Measurements from ENCODE around the gene ACTL10.

The ACTL10 gene

DNA sequence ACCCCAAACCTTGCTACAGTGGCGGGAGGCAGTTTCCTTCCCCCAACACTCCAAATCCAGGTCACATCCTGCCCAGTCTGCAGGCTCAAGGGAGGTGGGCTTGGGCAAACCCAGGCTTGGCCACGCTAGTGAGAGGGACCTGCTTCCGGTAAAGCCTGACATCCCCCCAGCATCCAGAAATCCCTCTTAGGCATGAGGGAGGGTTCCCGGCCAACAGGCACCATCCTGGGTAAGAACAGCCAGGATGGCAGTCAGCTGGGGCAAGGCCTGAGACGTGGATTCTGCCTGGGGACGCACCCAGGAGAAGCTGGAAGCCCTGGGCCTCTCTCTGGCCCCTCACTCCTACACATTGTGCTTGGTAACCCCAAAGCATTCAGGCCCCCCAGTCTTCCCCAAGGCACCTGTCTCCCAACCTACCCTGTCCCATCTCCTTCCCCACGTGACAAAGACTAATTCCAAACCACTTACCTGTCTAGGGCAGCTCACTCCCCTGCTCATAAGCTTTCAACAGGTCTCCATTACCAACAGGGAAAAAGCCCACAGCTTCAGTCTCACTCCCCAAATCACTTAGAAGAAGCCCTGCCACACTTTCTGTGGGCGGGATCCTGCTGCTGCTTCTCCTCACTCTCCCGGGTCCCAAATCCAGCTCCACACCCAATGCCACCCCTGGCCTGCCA lies 2.5 kb upstream of the ACTL10 start:
- no peak for DNase-seq

DNA sequence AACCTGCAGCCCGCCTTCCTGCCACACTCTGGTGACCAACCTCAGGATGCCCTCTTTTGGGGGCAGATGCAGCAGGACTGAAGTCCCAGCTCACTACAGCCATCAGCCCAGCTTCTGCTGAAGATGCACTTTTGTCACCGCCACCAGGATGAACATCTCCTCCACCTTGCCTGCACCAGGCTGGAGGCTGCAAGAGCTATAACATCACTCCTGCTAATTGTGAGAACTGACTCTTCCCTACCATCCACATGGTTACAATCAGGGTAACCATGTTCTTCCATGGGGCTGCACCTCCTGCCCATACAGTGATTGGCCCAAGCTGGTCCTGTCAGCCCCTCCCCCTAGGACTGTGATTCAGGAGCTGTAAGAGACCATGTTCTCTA lies 2.0 kb upstream of the ACTL10 start:
- no peak for DNase-seq

DNA sequence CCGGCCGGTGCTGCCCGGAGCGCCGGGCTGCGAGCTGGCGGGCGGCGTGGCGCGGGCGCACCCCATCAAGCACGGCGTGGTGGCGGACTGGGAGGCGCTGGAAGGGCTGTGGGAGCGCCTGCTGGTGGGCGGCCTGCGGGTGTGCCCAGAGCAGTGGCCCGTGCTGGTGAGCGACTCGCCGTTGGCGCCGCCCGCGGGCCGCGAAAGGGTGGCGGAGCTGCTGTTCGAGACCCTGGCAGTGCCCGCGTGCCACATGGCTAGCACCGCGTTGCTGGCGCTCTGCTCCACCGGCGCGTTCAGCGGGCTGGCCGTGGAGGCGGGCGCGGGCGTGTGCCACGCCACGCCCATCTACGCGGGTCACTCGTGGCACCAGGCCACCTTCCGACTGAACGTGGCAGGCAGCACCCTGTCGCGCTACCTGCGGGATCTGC lies 517 bp downstream of the ACTL10 start:
- DNase-seq = peak in 1 of 2 donors; percentile 70

DNA sequence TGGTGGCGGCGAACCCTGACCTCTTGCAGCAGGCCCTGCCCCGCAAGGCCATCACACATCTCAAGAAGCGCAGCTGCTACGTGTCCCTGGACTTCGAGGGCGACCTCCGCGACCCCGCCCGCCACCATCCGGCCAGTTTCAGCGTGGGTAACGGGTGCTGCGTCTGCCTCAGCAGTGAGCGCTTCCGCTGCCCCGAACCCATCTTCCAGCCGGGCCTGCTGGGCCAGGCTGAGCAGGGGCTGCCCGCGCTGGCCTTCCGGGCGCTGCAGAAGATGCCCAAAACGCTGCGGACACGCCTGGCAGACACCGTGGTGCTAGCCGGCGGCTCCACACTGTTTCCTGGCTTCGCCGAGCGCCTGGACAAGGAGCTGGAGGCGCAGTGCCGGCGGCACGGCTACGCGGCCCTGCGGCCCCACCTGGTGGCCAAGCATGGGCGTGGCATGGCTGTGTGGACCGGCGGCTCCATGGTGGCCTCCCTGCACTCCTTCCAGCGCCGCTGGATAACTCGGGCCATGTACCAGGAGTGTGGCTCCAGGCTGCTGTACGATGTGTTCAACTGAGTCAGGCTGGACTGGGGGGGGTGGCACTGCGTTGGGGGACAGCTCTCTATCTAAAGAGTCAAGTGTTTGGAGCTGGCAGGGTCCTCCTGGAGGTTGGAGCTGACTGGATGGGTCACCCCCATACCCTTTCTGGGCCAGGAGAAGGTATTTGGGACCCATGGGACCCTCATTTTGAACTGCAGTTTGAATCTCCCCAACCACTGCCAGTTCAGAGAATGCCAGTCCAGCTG lies 1.1 kb downstream of the ACTL10 start:
- DNase-seq = peak in 1 of 2 donors; percentile 74

DNA sequence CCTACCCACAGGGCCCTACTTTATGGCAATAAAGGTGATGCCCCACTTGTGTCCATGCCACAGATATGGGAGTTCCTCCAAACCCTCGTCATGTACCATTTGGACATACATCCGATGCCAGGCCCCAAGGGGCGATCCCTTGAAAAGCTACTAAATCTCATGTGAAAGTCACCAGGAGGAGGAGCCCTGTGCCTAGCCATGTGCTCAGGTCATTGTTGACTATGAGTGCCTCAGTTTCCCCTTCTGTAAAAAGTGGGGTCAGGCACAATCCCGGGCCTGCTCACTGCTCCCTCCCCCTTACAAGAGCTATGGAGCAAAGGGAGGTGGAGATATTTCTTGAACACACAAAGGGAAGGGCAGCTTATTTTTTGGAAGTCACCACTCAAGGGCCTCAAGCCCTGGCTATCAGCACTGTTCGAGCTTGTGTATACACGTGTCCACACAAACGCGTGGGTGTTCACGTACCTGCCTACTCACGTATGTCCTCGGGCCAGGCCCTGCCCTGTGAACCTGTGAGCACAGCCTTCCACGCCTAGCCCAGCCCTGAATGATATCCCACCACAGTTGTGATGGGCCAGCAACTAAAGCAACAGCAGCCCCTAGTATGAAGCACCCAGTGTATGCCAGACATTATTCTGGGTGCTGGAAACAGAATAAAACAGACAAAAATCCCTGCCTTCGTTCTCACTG lies 1.9 kb downstream of the ACTL10 start:
- no peak for DNase-seq

DNA sequence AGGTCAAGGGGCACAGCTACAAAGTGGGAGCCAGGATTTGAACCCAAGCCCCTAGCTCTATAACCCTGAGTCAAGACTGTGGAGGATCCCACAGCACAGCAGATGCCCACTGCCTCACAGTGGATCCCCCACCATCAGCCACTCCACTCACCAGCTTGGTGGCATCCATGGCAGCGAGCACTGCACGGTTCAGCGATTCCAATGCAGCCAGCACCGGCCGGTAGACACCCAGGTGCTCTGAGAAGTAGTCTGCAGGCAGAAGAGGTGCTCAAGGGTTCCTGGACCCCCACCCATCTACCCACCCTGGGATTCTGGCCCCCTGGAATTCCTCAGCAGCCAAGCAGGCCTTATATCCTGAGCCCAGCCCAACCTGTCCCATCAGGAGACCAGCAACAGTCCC lies 2.5 kb downstream of the ACTL10 start:
- DNase-seq = no peak

DNA sequence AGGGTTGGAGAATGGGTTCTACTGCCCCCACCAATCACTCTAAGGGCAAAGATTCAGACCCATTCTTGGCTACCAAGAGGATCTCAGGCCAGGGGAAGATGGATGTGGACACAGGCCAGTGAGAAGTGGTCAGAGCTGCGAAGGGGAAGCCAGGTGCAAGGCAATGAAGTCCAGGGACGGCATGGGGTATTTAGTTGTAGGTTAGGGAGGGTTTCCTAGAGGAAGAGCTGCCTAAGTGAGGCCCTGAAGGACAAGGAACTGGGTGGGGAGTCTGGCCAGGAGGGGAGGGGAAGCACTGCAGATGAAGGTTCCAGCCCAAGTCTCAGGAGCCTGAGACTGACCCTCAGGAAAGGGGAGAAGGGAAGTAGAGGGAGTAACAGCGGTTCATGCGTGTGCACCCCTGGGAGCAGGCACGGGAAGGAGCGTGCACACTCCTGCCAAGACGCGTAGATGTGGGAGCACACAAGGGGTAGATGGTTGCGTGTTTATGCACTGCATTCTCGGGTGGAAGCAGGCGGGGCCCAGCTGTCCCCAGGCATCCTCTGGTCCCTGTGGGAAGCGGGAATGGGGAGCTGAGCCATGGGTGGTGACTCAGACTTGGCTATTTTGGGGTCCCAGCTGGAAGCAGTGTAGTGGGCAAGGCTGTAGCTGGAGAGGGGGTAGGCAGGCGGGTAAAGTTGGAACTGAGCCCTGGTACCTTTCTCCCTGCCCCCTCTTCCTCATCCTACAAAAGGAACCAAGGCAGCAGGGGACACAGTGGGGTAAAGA lies 3.3 kb downstream of the ACTL10 start:
- peak in 1 of 2 donors; percentile 18 for DNase-seq

DNA sequence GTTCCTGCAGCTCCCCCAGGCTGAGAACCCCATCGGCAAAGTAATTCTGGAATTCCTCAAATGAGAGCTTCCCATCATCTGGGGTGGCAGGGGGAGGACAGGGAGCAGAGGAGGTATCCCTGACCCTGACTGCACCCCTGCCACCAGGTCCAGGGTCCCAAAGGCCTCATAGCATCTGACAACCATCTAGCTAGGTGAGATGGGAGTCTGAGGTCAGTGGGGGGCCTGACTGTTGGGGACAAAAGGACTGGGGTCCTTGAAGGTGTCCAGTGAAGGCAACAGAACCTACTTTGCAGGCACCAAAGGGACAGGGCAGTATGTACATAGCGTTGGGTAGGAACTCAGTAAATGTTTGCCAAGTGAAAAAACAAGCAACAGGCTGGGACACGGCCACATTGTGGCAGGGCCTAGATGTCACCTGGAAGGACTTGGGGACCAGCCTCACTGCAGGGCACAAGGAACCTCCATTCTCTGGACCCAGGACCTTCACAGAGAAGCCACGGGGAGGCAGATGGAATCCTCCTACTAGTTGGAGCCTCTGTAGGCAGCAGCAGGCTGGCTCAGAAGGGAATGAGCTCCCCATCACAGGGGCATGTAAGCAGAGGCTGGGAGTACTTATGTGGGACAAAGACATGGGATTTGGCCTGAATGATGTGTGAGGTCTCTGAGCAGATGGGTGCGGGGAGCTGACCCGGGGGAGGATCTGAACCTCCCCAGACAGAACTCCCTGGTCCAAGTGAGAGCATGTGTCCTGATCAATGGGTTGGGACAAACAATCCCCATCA lies 4.2 kb downstream of the ACTL10 start:
- no peak for DNase-seq

DNA sequence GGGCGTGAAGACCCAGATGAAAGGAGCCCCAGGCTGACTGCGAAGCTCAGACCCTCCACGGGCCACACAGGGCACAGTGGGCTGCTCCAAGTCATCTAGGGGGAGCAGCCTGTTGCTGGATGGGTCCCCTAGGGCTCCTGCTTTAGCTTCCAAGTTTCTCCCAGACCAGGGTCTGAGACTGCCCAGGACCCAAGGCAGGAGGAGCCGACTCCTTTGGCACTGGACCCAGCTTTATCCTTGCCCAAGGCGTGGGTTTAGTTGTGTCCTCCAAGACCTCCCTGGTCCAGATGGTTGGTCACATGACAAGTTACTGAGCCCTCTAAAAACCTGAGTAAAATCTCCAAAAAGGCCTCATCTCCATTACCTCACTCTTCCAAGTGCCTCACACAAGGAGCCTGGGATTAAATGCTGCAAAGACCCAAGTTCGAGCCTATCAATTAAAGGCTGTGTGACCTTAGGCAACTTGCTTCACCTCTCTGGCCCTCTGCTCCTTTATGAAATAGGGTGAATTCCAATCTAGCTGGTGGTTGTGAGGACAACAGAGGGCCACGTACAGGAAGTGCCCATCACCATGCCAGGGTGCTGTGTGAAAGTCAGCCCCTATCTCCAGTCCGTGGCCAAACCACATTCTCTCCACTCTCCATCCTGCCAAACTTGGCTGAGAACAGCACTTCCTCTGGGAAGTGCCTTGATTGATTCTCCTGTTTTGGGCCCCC lies 5.0 kb downstream of the ACTL10 start:
- DNase-seq = no peak

DNA sequence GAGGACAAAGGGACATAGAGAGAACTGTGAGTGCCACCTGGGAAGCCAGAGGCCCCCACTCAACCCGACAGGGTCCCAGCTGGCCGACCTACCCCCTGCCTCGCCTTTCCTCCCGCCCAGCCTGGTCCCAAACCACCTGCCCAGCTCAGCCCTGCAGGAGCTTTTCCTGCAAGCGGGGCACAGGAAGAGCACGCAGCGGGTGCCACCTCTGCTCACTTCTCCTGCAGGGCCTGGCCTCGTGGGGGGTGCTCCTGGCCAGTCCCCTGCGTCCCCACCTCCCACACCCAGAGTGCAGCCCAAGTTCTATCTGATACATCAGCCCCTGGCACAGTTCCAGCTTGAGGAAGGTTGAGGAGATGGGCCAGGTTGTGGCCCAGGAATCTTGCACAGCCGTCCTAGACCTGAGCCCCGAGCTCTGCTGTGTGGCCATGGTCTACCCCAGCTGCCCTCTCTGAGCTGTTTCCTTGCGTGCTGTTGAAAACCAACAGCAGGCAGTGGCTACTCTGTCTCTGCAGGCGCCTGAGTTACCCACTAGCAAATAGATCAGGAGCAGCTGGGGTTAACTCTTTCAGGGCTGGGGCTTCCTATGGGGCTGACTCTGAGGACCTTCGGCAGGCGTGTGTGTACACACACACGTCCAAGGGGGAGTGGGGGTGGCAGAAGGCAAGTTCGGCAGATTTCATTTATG lies 5.8 kb downstream of the ACTL10 start:
- peak in 1 of 2 donors; percentile 8 for DNase-seq

DNA sequence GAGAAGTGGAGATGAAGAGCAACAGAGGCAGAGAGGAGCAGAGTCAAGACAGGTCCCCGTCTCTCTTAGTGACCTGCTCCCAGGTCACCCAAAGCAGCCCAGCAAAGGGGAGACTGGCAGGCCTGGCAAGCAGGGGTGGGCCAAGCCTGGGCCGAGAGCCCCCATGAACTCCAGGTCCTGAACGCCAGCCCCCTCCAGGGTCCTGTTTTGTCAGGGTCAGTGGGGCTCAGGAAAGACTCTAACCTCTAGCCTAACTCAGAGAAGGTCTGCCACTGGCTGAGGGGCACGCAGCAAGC lies 6.3 kb downstream of the ACTL10 start:
- no peak for DNase-seq

DNA sequence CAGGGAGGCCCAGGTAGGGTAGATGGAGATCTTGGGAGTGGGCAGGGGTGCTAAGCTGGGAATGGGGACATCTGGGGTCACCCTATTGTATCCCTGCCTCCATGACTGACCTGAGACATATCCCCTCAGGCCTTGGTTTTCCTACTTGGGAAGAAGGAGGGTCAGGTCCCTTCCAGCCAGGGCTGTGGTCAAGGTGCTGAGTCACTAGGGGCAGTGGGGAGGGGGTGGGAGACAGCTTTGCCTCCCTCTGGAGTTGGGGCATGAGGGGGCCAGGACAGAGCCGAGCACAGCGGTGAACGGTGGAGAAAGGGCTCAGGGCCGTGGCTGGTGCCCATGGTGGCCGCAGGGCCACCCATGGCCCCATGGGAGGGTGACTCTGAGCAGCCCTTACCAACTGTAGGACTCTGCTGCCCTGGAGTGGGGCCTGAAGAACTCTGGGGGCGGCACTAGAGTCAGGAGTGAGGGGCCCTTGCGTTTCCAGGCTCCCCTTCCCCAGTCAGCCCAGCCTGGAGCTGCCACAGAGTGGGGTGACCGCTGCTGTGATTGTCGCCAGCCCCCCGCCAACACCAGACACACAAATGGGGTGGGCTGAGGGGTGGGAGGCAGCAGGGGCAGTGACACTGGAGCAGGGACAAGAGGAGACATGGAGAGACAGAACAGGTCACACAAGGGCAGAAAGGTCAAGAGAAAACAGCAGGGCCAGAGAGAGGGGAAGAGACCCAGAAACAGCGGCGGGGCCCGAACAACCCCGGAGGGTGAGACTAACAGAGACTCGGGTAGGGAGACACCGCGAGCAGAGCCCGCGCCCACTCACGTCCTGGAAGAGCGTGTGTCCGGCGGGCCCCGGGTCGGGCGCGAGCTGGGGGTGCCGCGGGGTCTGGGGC lies 6.9 kb downstream of the ACTL10 start:
- no peak for DNase-seq

DNA sequence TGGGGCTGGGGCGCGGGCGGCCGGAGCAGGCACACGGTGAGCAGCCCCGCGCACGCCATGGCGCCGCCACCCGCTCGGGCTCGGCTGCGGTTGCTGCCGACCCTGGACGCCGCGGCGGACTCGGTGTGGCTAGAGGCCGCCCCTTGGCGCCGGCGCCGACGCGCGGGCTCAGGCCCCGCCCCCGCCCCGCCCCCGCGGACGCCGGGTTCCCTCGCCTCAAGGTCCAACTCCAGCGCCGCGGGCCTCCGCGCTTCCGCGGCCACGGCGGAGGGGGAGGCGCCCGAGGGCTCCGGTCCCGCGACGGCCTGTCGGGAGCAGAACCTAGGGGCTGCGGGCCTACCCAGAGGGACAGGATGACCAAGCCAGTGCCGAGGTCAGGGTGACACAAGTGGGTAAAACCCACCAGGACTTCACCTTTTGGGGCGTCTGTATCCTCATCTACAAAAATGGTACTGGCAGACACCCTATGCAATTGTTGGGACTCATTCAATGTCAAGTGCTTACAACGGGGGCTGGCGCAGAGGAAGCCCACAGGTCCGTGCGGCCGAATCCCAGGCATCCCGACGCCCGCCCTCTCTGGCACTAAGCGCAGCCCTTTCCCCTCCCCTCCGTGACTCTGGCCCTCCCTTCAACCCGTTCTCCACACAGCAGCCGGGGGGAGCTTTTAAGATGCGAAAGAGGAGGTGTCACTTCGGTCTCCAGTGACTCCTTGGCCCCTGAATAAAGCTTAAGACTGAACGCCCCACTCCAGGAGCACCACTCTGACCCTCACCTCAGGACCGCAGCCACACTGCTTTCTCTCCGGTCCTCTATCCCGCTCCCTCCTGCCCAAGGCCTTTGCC lies 7.8 kb downstream of the ACTL10 start, which contains the start of gene NECAB3:
Gene NECAB3 (minus strand): TSS at position 135 of the 842 bp plus-strand sequence. CDS start 76 bp downstream, at position 59.
- DNase-seq = peak; percentile 68 to 76

DNA sequence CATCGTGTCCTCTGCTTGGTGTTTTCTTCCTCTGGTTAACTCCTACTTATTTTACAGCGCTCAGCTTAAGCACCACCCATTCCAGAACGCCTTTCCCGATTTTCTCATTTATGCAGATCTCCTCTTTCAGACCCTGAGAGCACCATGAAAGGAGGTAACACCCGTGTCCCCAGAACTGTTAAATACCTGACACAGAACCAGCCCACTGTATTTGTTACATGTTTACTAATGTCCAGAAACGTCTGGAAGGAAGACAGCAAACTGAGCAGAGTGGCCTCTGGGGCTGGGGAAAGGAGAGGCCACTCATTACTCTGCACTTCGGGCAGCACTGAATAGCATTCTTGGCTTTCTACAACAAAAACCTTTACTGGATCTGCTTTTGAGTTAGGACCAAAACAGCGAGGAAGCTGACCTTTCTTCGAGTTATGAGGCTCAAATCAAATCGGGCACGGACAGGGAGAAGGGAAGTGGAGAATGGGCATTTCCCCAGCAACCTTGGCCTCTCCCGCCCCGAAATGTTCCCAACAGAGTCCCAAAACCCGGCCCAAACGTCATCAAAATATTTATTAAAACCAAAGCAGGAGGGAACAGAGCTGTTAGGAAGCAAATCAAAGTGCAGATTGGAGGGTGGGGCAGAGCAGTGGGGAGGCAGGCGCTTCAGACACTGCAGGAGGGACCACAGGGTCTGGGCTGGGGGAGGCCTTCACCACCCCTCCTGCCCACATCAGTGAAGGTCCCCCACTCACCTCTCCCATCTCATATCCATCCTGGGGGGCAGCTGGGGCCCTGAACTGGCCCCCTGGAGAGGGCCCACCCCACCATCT lies 8.6 kb downstream of the ACTL10 start:
- peak in 1 of 2 donors; percentile 47 for DNase-seq

DNA sequence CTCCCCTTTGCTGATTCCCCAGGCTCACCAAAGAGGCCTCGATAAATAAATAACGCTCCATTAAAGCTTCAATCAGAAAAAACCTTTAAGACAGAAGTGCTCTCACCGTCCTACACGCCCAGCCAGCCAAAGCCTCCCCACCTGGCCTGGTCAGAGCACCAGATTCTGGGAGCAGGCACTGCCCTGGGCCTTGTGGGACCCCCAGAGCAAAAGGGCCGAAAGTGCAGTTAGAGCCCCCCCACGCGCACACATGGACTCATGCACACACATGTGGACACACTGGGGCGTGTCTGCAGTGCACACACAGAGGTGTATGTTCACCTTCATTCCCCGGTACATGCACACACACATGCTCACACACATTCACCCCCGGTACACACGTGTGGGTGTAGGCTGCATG lies 9.4 kb downstream of the ACTL10 start:
- DNase-seq = no peak

DNA sequence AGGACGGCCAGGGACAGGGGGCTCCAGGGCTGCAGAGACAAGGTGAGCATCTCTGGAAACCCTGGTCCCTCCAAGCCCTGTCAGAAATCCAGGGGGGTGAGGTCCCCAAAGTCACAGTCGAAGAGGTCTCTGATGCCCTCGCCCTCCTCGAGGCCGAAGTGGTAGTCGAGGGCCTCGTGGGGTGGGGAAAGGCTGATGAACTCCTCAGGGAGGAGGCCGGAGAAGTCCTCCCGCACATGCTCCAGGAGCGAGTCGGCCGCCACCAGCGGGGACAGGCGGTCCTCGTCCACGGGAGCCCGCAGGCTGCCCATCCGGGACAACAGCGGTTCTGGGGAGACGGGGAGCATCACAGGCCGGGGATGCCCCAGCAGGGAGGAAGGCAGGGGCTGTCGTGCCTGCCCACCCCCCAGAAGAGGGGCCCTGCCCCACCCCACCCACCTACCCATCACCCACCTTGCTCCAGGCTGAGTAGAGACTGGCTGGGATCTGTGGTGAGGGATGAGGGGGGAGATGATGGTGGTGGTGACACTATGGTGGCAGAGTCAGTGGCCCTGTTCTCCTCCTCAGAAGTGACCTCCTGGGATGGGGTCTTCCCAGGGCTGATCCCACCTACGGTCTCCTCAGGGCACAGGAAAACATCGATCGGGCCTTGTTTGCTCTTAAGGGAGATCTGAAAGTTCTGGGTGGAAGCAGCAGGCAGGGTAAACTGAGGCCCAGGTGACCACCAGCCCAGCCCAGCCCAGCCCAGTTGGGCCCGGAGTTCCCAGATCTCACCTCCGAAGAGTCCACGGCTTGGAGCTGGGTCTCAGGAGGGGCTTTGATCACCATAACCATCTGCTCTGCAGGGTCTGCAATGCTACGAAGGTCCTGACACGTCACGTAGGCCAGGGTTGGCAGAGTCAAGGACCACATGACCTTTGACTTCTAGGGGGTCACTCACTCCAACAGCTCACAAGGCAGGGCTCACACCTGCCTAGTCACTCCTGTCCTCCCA lies 10.2 kb downstream of the ACTL10 start:
- no peak for DNase-seq
